Measurements from ENCODE around the gene PPIL3. TPM values are rescaled to one million over a fixed set of nuclear protein-coding genes. Genes with fewer than 3 reads are reported as not detected.

PPIL3 gene
- total RNA-seq (2021), result 41.0 and 49.0 TPM in 2 replicates
- percentile 80 among the genes with signal in this experiment for Bru-seq, nascent RNA
- percentile 76 among the genes with signal in this experiment for BruChase-seq, experiment 1, labeled RNA remaining after a 2-hour chase
- percentile 78 among the genes with signal in this experiment for BruChase-seq, experiment 2, labeled RNA remaining after a 6-hour chase
- long read RNA-seq, transcript PPIL3-201 (7 exons, 1,370 nt), result minor isoform, 7 of 57 reads
- long read RNA-seq, transcript PPIL3-210 (6 exons, 1,222 nt), result minor isoform, 7 of 57 reads
- long read RNA-seq, transcript PPIL3-202 (7 exons, 1,194 nt), result major isoform, 25 of 57 reads
- long read RNA-seq, partial matches to known transcripts, result 1 of 57 reads
- long read RNA-seq, other reads (novel, unspliced or antisense), result 16 of 57 reads

DNA sequence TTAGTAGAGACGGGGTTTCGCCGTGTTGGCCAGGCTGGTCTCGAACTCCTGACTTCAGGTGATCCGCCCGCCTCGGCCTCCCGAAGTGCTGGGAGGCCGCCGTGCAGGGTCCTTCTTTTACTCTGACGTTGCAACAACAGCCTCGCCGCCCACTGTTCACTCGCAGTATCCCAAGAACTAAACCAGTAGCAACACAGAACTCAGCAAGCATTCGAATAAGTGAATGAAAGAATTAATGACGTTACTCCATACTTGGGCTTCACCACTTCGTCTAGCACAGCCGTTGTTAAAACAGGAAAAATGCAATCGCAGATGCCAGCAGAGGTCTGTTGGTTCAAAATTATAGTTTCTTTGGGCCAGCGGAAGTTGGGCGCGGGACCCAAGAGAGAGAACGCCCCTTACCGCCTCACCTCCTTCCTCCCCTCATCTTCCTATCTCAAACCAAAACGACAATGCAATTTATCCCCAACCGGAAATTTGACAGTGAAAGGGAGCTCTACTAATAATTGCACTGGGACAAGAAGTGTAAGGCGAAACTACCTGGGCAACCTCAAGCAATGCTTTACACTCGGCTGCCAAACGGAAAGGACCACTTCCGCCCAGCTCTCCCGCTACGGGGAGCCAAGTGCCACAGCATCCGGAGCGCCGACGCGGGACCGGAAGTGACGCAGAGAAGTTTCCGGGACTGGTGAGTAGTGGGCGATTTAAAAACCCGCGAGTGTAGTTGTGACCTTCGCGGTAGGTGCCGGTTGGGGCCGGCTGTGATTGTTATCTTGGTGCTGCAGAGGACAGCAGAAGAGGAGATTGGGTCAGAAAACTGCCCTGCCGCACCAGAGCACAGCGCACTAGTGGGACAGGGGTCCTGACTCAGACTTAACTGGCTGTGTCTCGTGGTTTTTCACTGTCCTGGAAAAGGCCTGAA lies at the start of gene PPIL3, which contains the start of gene NIF3L1:
Gene PPIL3, minus strand, starts transcription at position 374 of the 922 bp plus-strand sequence. CDS start 1,462 bp downstream, outside the sequence.
Gene NIF3L1, plus strand, starts transcription at position 668 of the 922 bp plus-strand sequence. CDS start 2,573 bp downstream, outside the sequence.
- POLR2A ChIA-PET (ENCODE audit: unreplicated experiment), result interaction anchor here (0.6 to 0.7 kb wide), 7 partner anchors 12 to 922 kb away, joined by 3 to 8 read pairs (median 3); partner anchors contain the start of gene NDUFB3
- Histone ChIP-seq H3K4me2 (peak within 1 kb of the TSS; percentile 95), H3K36me3 (ENCODE audit: low read depth) (peaks cover 10% of the 10 kb centered on the region), H3K27me3 (ENCODE audit: insufficient read depth, low read depth) (no peaks in the 10 kb centered on the region), H3K4me1 (replicated peaks; ENCODE audit: insufficient read depth) (peaks cover 14% of the 10 kb centered on the region), H3K4me3 (peak within 1 kb of the TSS; percentile 85), H3K9me2 (ENCODE audit: insufficient read depth) (no peaks in the 10 kb centered on the region), H2AFZ (peak within 1 kb of the TSS; percentile 98), H3K79me2 (ENCODE audit: low read depth) (peaks cover 60% of the 10 kb centered on the region), H3K27ac (peak within 1 kb of the TSS; percentile 96), H3K9me3 (ENCODE audit: insufficient read depth, low read depth) (no peaks in the 10 kb centered on the region), H3F3A (ENCODE audit: insufficient read depth, low read depth) (peaks cover 36% of the 10 kb centered on the region), H4K20me1 (ENCODE audit: insufficient read depth) (no peaks in the 10 kb centered on the region)
- DNase-seq, result peak; percentile 93 to 97
- intact Hi-C loops (cut with micrococcal nuclease; ENCODE audit: unreplicated experiment), result loop anchor here (1.0 to 10.0 kb wide), 3 partner anchors 25 to 914 kb away; partner anchors contain the start of gene CLK1
- BruUV-seq (replicated peaks), result TSS peak; percentile 41
- TF ChIP-seq, protein P1, sequence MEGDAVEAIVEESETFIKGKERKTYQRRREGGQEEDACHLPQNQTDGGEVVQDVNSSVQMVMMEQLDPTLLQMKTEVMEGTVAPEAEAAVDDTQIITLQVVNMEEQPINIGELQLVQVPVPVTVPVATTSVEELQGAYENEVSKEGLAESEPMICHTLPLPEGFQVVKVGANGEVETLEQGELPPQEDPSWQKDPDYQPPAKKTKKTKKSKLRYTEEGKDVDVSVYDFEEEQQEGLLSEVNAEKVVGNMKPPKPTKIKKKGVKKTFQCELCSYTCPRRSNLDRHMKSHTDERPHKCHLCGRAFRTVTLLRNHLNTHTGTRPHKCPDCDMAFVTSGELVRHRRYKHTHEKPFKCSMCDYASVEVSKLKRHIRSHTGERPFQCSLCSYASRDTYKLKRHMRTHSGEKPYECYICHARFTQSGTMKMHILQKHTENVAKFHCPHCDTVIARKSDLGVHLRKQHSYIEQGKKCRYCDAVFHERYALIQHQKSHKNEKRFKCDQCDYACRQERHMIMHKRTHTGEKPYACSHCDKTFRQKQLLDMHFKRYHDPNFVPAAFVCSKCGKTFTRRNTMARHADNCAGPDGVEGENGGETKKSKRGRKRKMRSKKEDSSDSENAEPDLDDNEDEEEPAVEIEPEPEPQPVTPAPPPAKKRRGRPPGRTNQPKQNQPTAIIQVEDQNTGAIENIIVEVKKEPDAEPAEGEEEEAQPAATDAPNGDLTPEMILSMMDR (conservative IDR thresholded peaks at IDR 0.05), result no peak
- no peak for TF ChIP-seq EZH2 (IDR thresholded peaks at IDR 0.05; ENCODE audit: low read depth)
- CTCF ChIA-PET, result interaction anchor here (0.9 kb wide), 1 partner anchor 344 kb away, joined by 3 read pairs; no protein-coding TSS in a partner anchor

DNA sequence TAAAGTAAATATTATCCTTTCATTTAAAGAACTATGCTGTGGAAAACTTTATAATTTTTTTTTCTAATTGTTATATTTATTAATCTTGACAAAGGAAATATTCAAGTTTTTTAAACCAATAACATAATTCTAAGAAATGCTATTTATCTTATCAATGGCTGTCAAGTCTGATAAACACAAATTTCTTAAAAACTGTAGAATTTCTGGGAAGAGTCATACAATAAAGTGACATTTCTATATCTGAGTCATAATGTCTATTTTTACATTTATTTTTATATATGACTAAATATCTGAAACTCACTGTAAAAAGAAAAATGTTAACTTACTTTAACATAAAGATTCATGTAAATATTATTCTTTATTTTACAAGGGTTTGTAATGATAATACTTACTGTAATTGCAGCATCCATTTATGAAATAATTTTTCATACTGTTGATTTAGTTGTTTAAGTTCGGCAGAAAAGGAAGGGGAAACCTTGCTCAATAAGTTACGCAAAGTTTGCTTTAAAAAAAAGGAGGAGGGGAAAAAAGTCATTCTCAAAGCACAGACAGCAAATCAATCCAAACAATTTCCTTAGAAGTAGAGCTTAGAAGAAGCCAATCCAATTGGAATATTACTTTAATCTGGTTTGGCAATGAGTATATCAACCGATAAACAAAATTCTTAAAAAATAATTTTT lies 42.2 kb upstream of the PPIL3 start:
- CTCF ChIA-PET, result no interaction called here
- no peak for DNase-seq

More for the DNA sequence above, 42.2 kb upstream of the PPIL3 start:
- peaks cover 12% of the 10 kb centered on the region; the same call in 1 of the 2 replicates for H3K36me3 ChIP-seq (ENCODE audit: low read depth)
- intact Hi-C loops (cut with micrococcal nuclease; ENCODE audit: unreplicated experiment), result no loop called here
- H3K79me2 ChIP-seq (ENCODE audit: low read depth), result no peaks in the 10 kb centered on the region
- POLR2A ChIA-PET (ENCODE audit: unreplicated experiment), result no interaction called here
- H3K9me3 ChIP-seq (ENCODE audit: insufficient read depth, low read depth), result no peaks in the 10 kb centered on the region
- H3K27ac ChIP-seq, result no peak overlapping the region
- H4K20me1 ChIP-seq (ENCODE audit: insufficient read depth), result no peaks in the 10 kb centered on the region
- no peaks in the 10 kb centered on the region for H3K4me1 ChIP-seq (replicated peaks; ENCODE audit: insufficient read depth)
- H3K4me3 ChIP-seq, result no peak overlapping the region
- no peaks in the 10 kb centered on the region for H3K27me3 ChIP-seq (ENCODE audit: insufficient read depth, low read depth)
- TF ChIP-seq EZH2 (IDR thresholded peaks at IDR 0.05; ENCODE audit: low read depth), result no peak
- TF ChIP-seq, protein P1 (conservative IDR thresholded peaks at IDR 0.05), result no peak
- no TSS peak for BruUV-seq (replicated peaks)
- H2AFZ ChIP-seq, result no peak overlapping the region
- no peaks in the 10 kb centered on the region for H3F3A ChIP-seq (ENCODE audit: insufficient read depth, low read depth)
- no peaks in the 10 kb centered on the region for H3K9me2 ChIP-seq (ENCODE audit: insufficient read depth)
- no peak overlapping the region for H3K4me2 ChIP-seq

All from PC-9 (cell line).